SK-N-SH treated with all-trans-retinoic acid at 6 μM for 48 hours (cell line): Measurements from ENCODE around the gene ZNF792.

ENCODE experiments used
- BACH2 ChIP-seq: fragments of 250-450 bp; sonication (Bioruptor Pico); IDR thresholded peaks from 2 replicates; pipeline ENCODE4 v1.9.0; 2021; ENCODE audit warnings: mild to moderate bottlenecking, borderline replicate concordance
- ESRRG ChIP-seq: fragments of 250-450 bp; sonication (Bioruptor Pico); IDR thresholded peaks from 2 replicates; pipeline ENCODE4 v1.6.1; 2021; ENCODE audit warnings: mild to moderate bottlenecking
- ISL1 ChIP-seq: fragments of 250-450 bp; sonication (Bioruptor Pico); IDR thresholded peaks from 2 replicates; pipeline ENCODE4 v2.1.2; 2022; ENCODE audit warnings: mild to moderate bottlenecking, moderate library complexity
- PATZ1 ChIP-seq: fragments of 250-450 bp; sonication (Bioruptor Pico); IDR thresholded peaks from 2 replicates; pipeline ENCODE4 v1.8.0; 2020; ENCODE audit warnings: mild to moderate bottlenecking, moderate library complexity, borderline replicate concordance
- PPARA ChIP-seq: fragments of 250-450 bp; sonication (Bioruptor Pico); IDR thresholded peaks from 2 replicates; pipeline ENCODE4 v1.5.0; 2020; ENCODE audit warnings: mild to moderate bottlenecking, borderline replicate concordance
- SNAI2 ChIP-seq: fragments of 250-450 bp; sonication (Bioruptor Pico); IDR thresholded peaks from 2 replicates; pipeline ENCODE4 v1.5.0; 2020; ENCODE audit warnings: mild to moderate bottlenecking, moderate library complexity
- TCF4 ChIP-seq: fragments of 250-450 bp; sonication (Bioruptor Pico); IDR thresholded peaks from 2 replicates; pipeline ENCODE4 v1.8.0; 2021; ENCODE audit warnings: mild to moderate bottlenecking, moderate library complexity, borderline replicate concordance
- TSHZ2 ChIP-seq: fragments of 250-450 bp; sonication (Bioruptor Pico); IDR thresholded peaks from 2 replicates; pipeline ENCODE4 v1.5.0; 2020; ENCODE audit warnings: mild to moderate bottlenecking, moderate library complexity

GRCh38 chr19:34976611-34977010 is 12.6 kb upstream of the ZNF792 start:
- TF ChIP-seq PATZ1 (CRISPR knock-in tag) = no peak
- no peak for TF ChIP-seq BACH2 (CRISPR knock-in tag)
- no peak for TF ChIP-seq TCF4 (CRISPR knock-in tag)
- TF ChIP-seq PPARA (CRISPR knock-in tag) = no peak
- TF ChIP-seq SNAI2 (CRISPR knock-in tag) = no peak
- TF ChIP-seq ISL1 (CRISPR knock-in tag) = no peak
- no peak for TF ChIP-seq ESRRG (CRISPR knock-in tag)
- no peak for TF ChIP-seq TSHZ2 (CRISPR knock-in tag)
